Measurements from ENCODE around the gene C1orf159. TPM values are rescaled to one million over a fixed set of nuclear protein-coding genes. Genes with fewer than 3 reads are reported as not detected.

The C1orf159 gene
- total RNA-seq, 2 donors from 2014 or later, result 18.9 to 36.0 TPM

DNA sequence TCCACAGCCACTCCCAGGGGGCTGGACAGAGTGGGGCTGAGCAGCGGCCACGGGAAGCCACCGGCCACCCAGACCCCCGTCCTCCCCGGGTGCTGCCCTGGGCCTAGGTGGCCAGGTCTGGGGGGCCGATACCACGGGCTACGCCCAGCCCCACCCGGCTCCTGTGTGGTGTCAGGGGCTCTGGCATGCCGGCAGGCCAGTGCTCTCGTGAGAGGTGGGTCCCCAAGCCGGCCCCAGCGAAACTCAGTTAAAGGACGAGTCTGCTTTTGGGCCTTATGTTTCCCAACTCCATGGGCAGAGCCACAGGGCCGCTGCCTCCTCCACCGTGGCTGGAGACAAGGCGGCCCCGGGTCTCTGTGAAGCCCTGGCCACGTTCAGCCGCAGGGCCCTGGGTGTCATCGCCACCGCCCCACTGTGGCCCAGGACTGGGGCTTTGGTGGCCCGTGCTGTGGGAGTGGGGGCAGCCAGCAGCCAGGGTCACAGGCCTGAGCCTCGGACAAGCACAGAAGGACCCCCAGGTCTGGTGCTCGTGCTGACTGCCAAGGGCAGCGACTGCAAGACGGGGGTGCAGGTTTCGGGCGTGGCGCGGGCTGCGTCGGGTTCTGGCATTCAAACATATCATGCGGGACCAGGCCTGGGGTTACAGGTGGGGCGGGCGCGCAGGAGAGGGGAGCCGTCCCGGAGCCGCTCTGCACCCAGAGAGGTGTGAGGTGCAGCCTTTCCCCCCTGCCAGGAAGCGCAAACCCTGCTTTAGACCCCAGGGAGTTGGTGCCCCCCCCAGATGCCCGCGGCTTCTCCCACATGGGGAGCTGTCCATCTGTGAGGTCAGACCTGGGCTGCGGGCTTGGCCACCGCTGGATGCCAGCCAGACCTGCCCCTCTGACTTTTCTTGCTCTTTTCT, 11.9 kb upstream of the C1orf159 start:
- H3K4me3 ChIP-seq, result peak overlapping the region; percentile 43
- H3K27me3 ChIP-seq, result no peaks in the 10 kb centered on the region
- peaks cover 4% of the 10 kb centered on the region for H3K4me1 ChIP-seq
- DNase-seq, result no peak
- H3K9ac ChIP-seq (ENCODE audit: low read depth in 2 of 2, low read length in 2 of 2), result peak overlapping the region; percentile 83 to 97
- H3K36me3 ChIP-seq, result no peaks in the 10 kb centered on the region
- no peak for TF ChIP-seq CTCF (IDR thresholded peaks at IDR 0.05)
- no peaks in the 10 kb centered on the region for H3K9me3 ChIP-seq
- intact Hi-C loops (cut with DNase I), result no loop called here
- H3K27ac ChIP-seq, result peak overlapping the region; percentile 92

DNA sequence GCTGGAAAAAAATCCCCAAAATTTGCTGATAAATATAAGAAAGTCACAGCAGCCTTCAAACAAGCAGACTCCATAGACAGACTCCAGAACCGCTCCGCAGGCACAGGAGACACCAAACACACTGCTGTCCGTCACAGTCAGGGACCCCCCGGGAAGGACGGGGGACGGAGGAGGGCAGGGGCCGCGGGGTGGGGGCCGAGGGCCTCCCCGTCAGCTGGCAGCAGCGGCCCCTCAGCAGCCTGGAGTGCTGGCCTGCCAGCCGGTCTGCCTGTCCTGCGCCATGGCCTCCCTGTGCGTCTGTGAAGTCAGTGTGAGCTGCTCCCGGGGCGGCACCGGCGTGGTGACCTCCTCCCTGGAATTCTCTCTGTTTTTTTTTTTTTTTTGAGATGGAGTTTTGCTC, 10.1 kb upstream of the C1orf159 start:
- TF ChIP-seq CTCF (IDR thresholded peaks at IDR 0.05), result no peak

DNA sequence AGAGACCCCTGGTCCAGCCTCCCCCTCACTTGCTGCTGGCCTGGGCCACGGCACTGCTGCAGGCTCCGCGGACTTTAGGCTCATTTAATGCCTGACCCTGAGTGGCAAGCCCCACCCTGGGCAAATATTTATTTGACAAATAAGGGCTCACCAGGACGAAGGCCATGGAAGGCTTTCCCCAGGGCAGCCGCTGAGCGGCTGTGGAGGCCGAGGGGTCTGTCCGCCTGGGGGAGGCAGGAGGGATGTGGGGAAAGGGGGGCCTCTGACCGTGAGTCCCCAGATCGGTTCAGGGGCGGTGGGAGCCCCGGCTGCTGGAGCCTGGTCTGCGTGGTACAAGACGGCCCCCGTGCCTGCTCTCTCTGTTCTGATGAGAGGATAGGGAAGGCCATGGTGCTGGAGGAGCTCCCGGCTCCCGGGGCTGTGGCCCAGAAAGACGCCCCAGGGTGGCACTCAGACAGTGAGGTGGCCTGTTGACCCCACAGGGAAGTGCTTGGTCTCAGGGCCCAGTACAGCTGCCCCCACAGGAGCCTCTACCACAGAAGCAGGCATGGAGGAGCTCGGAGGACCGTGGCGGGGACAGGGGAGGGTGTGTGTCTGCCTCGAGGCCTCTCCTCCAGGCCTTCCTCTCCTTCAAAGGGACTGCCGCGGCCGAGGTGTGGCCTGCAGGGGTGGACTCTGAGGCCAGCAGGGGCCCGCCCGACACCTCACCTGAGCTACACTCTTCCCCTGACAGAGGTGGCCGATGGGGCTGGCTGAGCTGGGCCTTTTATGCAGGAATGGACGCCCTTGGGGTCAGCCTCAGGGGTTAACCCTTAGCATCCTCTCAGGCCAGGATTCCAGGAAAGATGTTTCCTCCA, 9.1 kb upstream of the C1orf159 start:
- Histone ChIP-seq H3K9me3 (no peaks in the 10 kb centered on the region), H3K4me1 (peaks cover 14% of the 10 kb centered on the region), H3K27ac (peak overlapping the region; percentile 92), H3K27me3 (no peaks in the 10 kb centered on the region), H3K36me3 (no peaks in the 10 kb centered on the region), H3K9ac (ENCODE audit: low read depth in 2 of 2, low read length in 2 of 2) (peak overlapping the region; percentile 51 to 79), H3K4me3 (no peak overlapping the region)
- DNase-seq, result peak; percentile 92
- intact Hi-C loops (cut with DNase I), result loop anchor here (5.0 kb wide), 2 partner anchors 127 to 167 kb away; no protein-coding TSS in a partner anchor
- TF ChIP-seq CTCF (IDR thresholded peaks at IDR 0.05), result no peak

More for the DNA sequence above, 10.1 kb upstream of the C1orf159 start:
- H3K9ac ChIP-seq (ENCODE audit: low read depth in 2 of 2, low read length in 2 of 2), result peak overlapping the region; percentile 51 to 79
- peak; percentile 51 for DNase-seq
- no peaks in the 10 kb centered on the region for H3K27me3 ChIP-seq
- H3K4me1 ChIP-seq, result peaks cover 14% of the 10 kb centered on the region
- peak overlapping the region; percentile 92 for H3K27ac ChIP-seq
- intact Hi-C loops (cut with DNase I), result no loop called here
- no peaks in the 10 kb centered on the region for H3K9me3 ChIP-seq
- H3K4me3 ChIP-seq, result peak overlapping the region; percentile 3
- no peaks in the 10 kb centered on the region for H3K36me3 ChIP-seq

- Histone ChIP-seq H3K36me3 (no peaks in the 10 kb centered on the region), H3K27ac (peak overlapping the region; percentile 92), H3K9ac (ENCODE audit: low read depth in 2 of 2, low read length in 2 of 2) (peak overlapping the region in 1 of 2 donors; percentile 79), H3K27me3 (no peaks in the 10 kb centered on the region), H3K4me3 (no peak overlapping the region), H3K9me3 (no peaks in the 10 kb centered on the region), H3K4me1 (peaks cover 14% of the 10 kb centered on the region)
- no peak for TF ChIP-seq CTCF (IDR thresholded peaks at IDR 0.05)
- intact Hi-C loops (cut with DNase I), result loop anchor here (5.0 kb wide), 2 partner anchors 128 to 168 kb away; no protein-coding TSS in a partner anchor
- DNase-seq, result peak; percentile 77
Observed at GRCh38 chr1:1124508-1124785, 8.6 kb upstream of the C1orf159 start.

Data from colonic mucosa (tissue), 4 donors.